ENCODE results near the gene RBPJ. TPM values are rescaled to one million over a fixed set of nuclear protein-coding genes. Genes with fewer than 3 reads are reported as not detected.
A peak's percentile ranks its signal among the peaks of the same experiment; 100 is the strongest.
"Not testable (repeated sequence)": the region's sequence is repeated elsewhere in the genome, so short reads cannot be mapped to it uniquely, and the experiment has no call there.

RBPJ gene
- total RNA-seq, 4 donors from 2014 or later, result 28.7 to 65.6 (median 37.1) TPM

- H3K27ac ChIP-seq, result no peak overlapping the region
- TF ChIP-seq CTCF (IDR thresholded peaks at IDR 0.05), result no peak
- no peak for TF ChIP-seq POLR2A (IDR thresholded peaks at IDR 0.05)
- DNase-seq, result no peak
- no peak overlapping the region for H3K4me3 ChIP-seq
- peaks cover 0 to 18% (median 0%) of the 10 kb centered on the region in 3 donors for H3K4me1 ChIP-seq
- H3K9me3 ChIP-seq, result no peaks in the 10 kb centered on the region
- H3K27me3 ChIP-seq, result no peaks in the 10 kb centered on the region
- intact Hi-C loops (cut with DNase I), result no loop called here
- 100% methylated on average over 1 of the region's 1 CpG for WGBS, 2 donors
- peaks cover 0 to 12% (median 0%) of the 10 kb centered on the region in 3 donors for H3K36me3 ChIP-seq
These were observed 79.3 kb downstream of the RBPJ start for GRCh38 chr4:26400132-26400531.

- H3K36me3 ChIP-seq, result peaks cover 0 to 22% (median 4%) of the 10 kb centered on the region in 3 donors
- 98 to 100% methylated on average over 3 of the region's 3 CpGs for WGBS, 2 donors
- DNase-seq; H3K27ac ChIP-seq; intact Hi-C loops (cut with DNase I); H3K4me3 ChIP-seq; H3K27me3 ChIP-seq: not testable (repeated sequence)
- peaks cover 0 to 10% (median 0%) of the 10 kb centered on the region in 3 donors for H3K4me1 ChIP-seq
- H3K9me3 ChIP-seq, result peaks cover 0 to 11% (median 10%) of the 10 kb centered on the region in 3 donors
These were observed 81.2 kb downstream of the RBPJ start for GRCh38 chr4:26402017-26402416.

GRCh38 chr4:26402458-26402857, 81.6 kb downstream of the RBPJ start:
- DNase-seq, result no peak
- H3K27ac ChIP-seq, result no peak overlapping the region
- TF ChIP-seq CTCF (IDR thresholded peaks at IDR 0.05) (no peak), POLR2A (IDR thresholded peaks at IDR 0.05) (no peak)
- H3K4me3 ChIP-seq, result no peak overlapping the region
- WGBS, 2 donors, result 74 to 79% methylated on average over 3 of the region's 3 CpGs
- peaks cover 0 to 10% (median 0%) of the 10 kb centered on the region in 3 donors for H3K4me1 ChIP-seq
- intact Hi-C loops (cut with DNase I), result no loop called here
- H3K27me3 ChIP-seq, result no peaks in the 10 kb centered on the region
- H3K9me3 ChIP-seq, result peaks cover 0 to 13% (median 10%) of the 10 kb centered on the region in 3 donors
- peaks cover 0 to 27% (median 4%) of the 10 kb centered on the region in 3 donors for H3K36me3 ChIP-seq

- WGBS, 2 donors, result 79 to 85% methylated on average over 3 of the region's 3 CpGs
- Histone ChIP-seq H3K27ac (no peak overlapping the region), H3K36me3 (peaks cover 0 to 30% (median 4%) of the 10 kb centered on the region in 3 donors), H3K4me1 (peaks cover 0 to 12% (median 0%) of the 10 kb centered on the region in 3 donors), H3K9me3 (peaks cover 0 to 13% (median 10%) of the 10 kb centered on the region in 3 donors), H3K27me3 (no peaks in the 10 kb centered on the region), H3K4me3 (no peak overlapping the region)
- intact Hi-C loops (cut with DNase I), result loop anchor here (5.0 kb wide), 1 partner anchor 72 kb away; no protein-coding TSS in a partner anchor
- TF ChIP-seq CTCF (IDR thresholded peaks at IDR 0.05) (peak in 1 of 6 experiments; percentile 38), POLR2A (IDR thresholded peaks at IDR 0.05) (no peak)
- no peak for DNase-seq
These were observed 84.0 kb downstream of the RBPJ start for GRCh38 chr4:26404743-26405206.

- intact Hi-C loops (cut with DNase I), result loop anchor here (5.0 kb wide), 1 partner anchor 74 kb away; no protein-coding TSS in a partner anchor
- Histone ChIP-seq H3K4me1 (peaks cover 0 to 19% (median 0%) of the 10 kb centered on the region in 3 donors), H3K27ac (no peak overlapping the region), H3K27me3 (no peaks in the 10 kb centered on the region), H3K36me3 (peaks cover 0 to 30% (median 4%) of the 10 kb centered on the region in 3 donors), H3K9me3 (peaks cover 0 to 13% (median 10%) of the 10 kb centered on the region in 3 donors), H3K4me3 (no peak overlapping the region)
- DNase-seq, result no peak
- no peak for TF ChIP-seq POLR2A (IDR thresholded peaks at IDR 0.05)
- no peak for TF ChIP-seq CTCF (IDR thresholded peaks at IDR 0.05)
- 87 to 88% methylated on average over 4 of the region's 4 CpGs for WGBS, 2 donors
These were observed 85.6 kb downstream of the RBPJ start for GRCh38 chr4:26406346-26406975.

Measured in esophagus squamous epithelium (tissue), 5 donors.